ENCODE results near the gene GRIA4. TPM values are rescaled to one million over a fixed set of nuclear protein-coding genes. Genes with fewer than 3 reads are reported as not detected.
A peak's percentile ranks its signal among the peaks of the same experiment; 100 is the strongest.

Gene GRIA4
- polyA plus RNA-seq, 1 donor from 2014 or later, result 6.3 TPM

GRCh38 chr11:105860105-105860504 is 250.2 kb downstream of the GRIA4 start:
- Histone ChIP-seq H3F3A (ENCODE audit: insufficient read depth, low read length, poor library complexity, severe bottlenecking) (no peaks in the 10 kb centered on the region), H3K4me2 (ENCODE audit: low read length) (no peak overlapping the region)

DNA sequence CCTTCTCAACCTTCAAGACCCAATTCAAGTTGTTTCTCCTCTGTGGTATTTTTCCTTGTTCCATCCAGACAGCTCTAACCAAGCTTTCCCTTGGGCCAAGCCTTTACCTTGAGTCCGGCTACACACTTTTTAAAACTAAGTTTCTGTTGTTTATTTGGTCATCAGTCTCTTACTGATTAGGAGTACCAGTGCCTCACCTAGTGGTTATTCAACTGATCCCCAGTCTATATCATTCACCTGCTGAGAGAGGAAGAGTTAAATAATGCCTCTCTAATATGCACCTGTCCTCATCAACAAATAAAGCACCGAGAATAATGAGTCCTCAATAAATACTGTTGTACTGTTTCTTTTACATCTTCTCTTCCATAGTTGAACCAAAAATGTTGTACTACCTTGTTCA is 251.4 kb downstream of the GRIA4 start:
- Histone ChIP-seq H3K9me3 (ENCODE audit: low read length) (no peaks in the 10 kb centered on the region), H3K4me3 (ENCODE audit: low read length) (no peak overlapping the region), H4K20me1 (ENCODE audit: insufficient read depth) (no peaks in the 10 kb centered on the region), H2AFZ (ENCODE audit: low read depth, low read length) (no peak overlapping the region), H3K27me3 (ENCODE audit: insufficient read depth, low read depth, low read length) (no peaks in the 10 kb centered on the region), H3F3A (ENCODE audit: insufficient read depth, low read length, poor library complexity, severe bottlenecking) (no peaks in the 10 kb centered on the region), H3K9ac (ENCODE audit: low read length) (no peak overlapping the region), H3K27ac (ENCODE audit: low read length) (no peak overlapping the region), H3K9me2 (ENCODE audit: insufficient read depth, low read length) (no peaks in the 10 kb centered on the region), H3K79me2 (replicated peaks; ENCODE audit: insufficient read depth, low read length) (no peaks in the 10 kb centered on the region), H3K4me2 (ENCODE audit: low read length) (no peak overlapping the region), H3K36me3 (ENCODE audit: insufficient read depth, low read length) (no peaks in the 10 kb centered on the region)
- TF ChIP-seq EP300 (conservative IDR thresholded peaks at IDR 0.05; ENCODE audit: poor library complexity, severe bottlenecking) (no peak), RAD21 (conservative IDR thresholded peaks at IDR 0.05) (peak; percentile 47), POLR2AphosphoS5 (IDR thresholded peaks at IDR 0.05) (no peak), EZH2 (IDR thresholded peaks at IDR 0.05; ENCODE audit: borderline replicate concordance, insufficient read depth, low read length, poor library complexity, severe bottlenecking) (no peak), MXI1 (conservative IDR thresholded peaks at IDR 0.05; ENCODE audit: poor library complexity, severe bottlenecking) (no peak), TAF1 (IDR thresholded peaks at IDR 0.05; ENCODE audit: low read depth) (no peak), SMC3 (conservative IDR thresholded peaks at IDR 0.05; ENCODE audit: poor library complexity) (no peak)
- TF ChIP-seq, protein P1, sequence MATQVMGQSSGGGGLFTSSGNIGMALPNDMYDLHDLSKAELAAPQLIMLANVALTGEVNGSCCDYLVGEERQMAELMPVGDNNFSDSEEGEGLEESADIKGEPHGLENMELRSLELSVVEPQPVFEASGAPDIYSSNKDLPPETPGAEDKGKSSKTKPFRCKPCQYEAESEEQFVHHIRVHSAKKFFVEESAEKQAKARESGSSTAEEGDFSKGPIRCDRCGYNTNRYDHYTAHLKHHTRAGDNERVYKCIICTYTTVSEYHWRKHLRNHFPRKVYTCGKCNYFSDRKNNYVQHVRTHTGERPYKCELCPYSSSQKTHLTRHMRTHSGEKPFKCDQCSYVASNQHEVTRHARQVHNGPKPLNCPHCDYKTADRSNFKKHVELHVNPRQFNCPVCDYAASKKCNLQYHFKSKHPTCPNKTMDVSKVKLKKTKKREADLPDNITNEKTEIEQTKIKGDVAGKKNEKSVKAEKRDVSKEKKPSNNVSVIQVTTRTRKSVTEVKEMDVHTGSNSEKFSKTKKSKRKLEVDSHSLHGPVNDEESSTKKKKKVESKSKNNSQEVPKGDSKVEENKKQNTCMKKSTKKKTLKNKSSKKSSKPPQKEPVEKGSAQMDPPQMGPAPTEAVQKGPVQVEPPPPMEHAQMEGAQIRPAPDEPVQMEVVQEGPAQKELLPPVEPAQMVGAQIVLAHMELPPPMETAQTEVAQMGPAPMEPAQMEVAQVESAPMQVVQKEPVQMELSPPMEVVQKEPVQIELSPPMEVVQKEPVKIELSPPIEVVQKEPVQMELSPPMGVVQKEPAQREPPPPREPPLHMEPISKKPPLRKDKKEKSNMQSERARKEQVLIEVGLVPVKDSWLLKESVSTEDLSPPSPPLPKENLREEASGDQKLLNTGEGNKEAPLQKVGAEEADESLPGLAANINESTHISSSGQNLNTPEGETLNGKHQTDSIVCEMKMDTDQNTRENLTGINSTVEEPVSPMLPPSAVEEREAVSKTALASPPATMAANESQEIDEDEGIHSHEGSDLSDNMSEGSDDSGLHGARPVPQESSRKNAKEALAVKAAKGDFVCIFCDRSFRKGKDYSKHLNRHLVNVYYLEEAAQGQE (IDR thresholded peaks at IDR 0.05; ENCODE audit: borderline replicate concordance), result no peak
- TF ChIP-seq, protein P2, sequence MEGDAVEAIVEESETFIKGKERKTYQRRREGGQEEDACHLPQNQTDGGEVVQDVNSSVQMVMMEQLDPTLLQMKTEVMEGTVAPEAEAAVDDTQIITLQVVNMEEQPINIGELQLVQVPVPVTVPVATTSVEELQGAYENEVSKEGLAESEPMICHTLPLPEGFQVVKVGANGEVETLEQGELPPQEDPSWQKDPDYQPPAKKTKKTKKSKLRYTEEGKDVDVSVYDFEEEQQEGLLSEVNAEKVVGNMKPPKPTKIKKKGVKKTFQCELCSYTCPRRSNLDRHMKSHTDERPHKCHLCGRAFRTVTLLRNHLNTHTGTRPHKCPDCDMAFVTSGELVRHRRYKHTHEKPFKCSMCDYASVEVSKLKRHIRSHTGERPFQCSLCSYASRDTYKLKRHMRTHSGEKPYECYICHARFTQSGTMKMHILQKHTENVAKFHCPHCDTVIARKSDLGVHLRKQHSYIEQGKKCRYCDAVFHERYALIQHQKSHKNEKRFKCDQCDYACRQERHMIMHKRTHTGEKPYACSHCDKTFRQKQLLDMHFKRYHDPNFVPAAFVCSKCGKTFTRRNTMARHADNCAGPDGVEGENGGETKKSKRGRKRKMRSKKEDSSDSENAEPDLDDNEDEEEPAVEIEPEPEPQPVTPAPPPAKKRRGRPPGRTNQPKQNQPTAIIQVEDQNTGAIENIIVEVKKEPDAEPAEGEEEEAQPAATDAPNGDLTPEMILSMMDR (IDR thresholded peaks at IDR 0.05; ENCODE audit: poor library complexity, severe bottlenecking), result peak; percentile 46

More at GRCh38 chr11:105860105-105860504, 250.2 kb downstream of the GRIA4 start:
- Histone ChIP-seq H3K4me3 (ENCODE audit: low read length) (no peak overlapping the region), H2AFZ (ENCODE audit: low read depth, low read length) (no peak overlapping the region), H3K79me2 (replicated peaks; ENCODE audit: insufficient read depth, low read length) (no peaks in the 10 kb centered on the region), H3K9me2 (ENCODE audit: insufficient read depth, low read length) (no peaks in the 10 kb centered on the region), H3K9me3 (ENCODE audit: low read length) (no peaks in the 10 kb centered on the region), H3K27me3 (ENCODE audit: insufficient read depth, low read depth, low read length) (no peaks in the 10 kb centered on the region), H3K27ac (ENCODE audit: low read length) (no peak overlapping the region), H4K20me1 (ENCODE audit: insufficient read depth) (no peaks in the 10 kb centered on the region), H3K36me3 (ENCODE audit: insufficient read depth, low read length) (no peaks in the 10 kb centered on the region), H3K9ac (ENCODE audit: low read length) (no peak overlapping the region)
- TF ChIP-seq TAF1 (IDR thresholded peaks at IDR 0.05; ENCODE audit: low read depth) (no peak), MXI1 (conservative IDR thresholded peaks at IDR 0.05; ENCODE audit: poor library complexity, severe bottlenecking) (no peak), RAD21 (conservative IDR thresholded peaks at IDR 0.05) (no peak), POLR2AphosphoS5 (IDR thresholded peaks at IDR 0.05) (no peak), EP300 (conservative IDR thresholded peaks at IDR 0.05; ENCODE audit: poor library complexity, severe bottlenecking) (no peak), SMC3 (conservative IDR thresholded peaks at IDR 0.05; ENCODE audit: poor library complexity) (no peak), EZH2 (IDR thresholded peaks at IDR 0.05; ENCODE audit: borderline replicate concordance, insufficient read depth, low read length, poor library complexity, severe bottlenecking) (no peak)
- TF ChIP-seq, protein P2 (IDR thresholded peaks at IDR 0.05; ENCODE audit: poor library complexity, severe bottlenecking), result no peak
- TF ChIP-seq, protein P1 (IDR thresholded peaks at IDR 0.05; ENCODE audit: borderline replicate concordance), result no peak

All from neural cell (in vitro differentiated cells).